GM10248 (cell line): ENCODE measurements around the gene ECE1.
"Not testable (repeated sequence)": the region's sequence is repeated elsewhere in the genome, so short reads cannot be mapped to it uniquely, and the experiment has no call there.

Experiments
- CTCF ChIA-PET: fragments of 300-600 bp; sonication (Branson Sonifier 250); formaldehyde crosslinking; extraction: SDS; loops from one replicate; lab custom pipeline; 2021; ENCODE audit warnings: antibody characterized with exemption; lab: Yijun Ruan, JAX
- POLR2A ChIA-PET: fragments of 350-650 bp; sonication (Branson Sonifier 250); formaldehyde crosslinking; extraction: SDS; loops from one replicate; lab custom pipeline; 2020; ENCODE audit warnings: antibody characterized with exemption; lab: Yijun Ruan, JAX
- DNase-seq: peaks from one replicate; pipeline ENCODE4 v3.0.0; 2012; ENCODE audit errors: extremely low spot score
- TF ChIP-seq, protein P1 (sequence below): IDR thresholded peaks from 2 replicates; pipeline ENCODE4 v1.5.1; 2012; ENCODE audit warnings: mild to moderate bottlenecking, low read depth; ENCODE audit errors: extremely low read depth, missing control alignments, control extremely low read depth

ECE1 gene

GRCh38 chr1:21198929-21199328 lies 91.3 kb downstream of the ECE1 start:
- TF ChIP-seq, protein P1, sequence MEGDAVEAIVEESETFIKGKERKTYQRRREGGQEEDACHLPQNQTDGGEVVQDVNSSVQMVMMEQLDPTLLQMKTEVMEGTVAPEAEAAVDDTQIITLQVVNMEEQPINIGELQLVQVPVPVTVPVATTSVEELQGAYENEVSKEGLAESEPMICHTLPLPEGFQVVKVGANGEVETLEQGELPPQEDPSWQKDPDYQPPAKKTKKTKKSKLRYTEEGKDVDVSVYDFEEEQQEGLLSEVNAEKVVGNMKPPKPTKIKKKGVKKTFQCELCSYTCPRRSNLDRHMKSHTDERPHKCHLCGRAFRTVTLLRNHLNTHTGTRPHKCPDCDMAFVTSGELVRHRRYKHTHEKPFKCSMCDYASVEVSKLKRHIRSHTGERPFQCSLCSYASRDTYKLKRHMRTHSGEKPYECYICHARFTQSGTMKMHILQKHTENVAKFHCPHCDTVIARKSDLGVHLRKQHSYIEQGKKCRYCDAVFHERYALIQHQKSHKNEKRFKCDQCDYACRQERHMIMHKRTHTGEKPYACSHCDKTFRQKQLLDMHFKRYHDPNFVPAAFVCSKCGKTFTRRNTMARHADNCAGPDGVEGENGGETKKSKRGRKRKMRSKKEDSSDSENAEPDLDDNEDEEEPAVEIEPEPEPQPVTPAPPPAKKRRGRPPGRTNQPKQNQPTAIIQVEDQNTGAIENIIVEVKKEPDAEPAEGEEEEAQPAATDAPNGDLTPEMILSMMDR: no peak
- CTCF ChIA-PET: interaction anchor here (0.9 to 1.0 kb wide), 2 partner anchors 33 to 502 kb away, joined by 3 to 5 read pairs; no protein-coding TSS in a partner anchor
- POLR2A ChIA-PET: no interaction called here

GRCh38 chr1:21192871-21193270 lies 97.4 kb downstream of the ECE1 start:
- TF ChIP-seq, protein P1: no peak
- ChIA-PET POLR2A (no interaction called here), CTCF (interaction anchor here (1.2 to 6.4 kb wide), 6 partner anchors 9 to 497 kb away, joined by 3 to 122 read pairs (median 12); no protein-coding TSS in a partner anchor)
- DNase-seq: no peak

More at GRCh38 chr1:21198929-21199328, 91.3 kb downstream of the ECE1 start:
- DNase-seq: no peak

DNA sequence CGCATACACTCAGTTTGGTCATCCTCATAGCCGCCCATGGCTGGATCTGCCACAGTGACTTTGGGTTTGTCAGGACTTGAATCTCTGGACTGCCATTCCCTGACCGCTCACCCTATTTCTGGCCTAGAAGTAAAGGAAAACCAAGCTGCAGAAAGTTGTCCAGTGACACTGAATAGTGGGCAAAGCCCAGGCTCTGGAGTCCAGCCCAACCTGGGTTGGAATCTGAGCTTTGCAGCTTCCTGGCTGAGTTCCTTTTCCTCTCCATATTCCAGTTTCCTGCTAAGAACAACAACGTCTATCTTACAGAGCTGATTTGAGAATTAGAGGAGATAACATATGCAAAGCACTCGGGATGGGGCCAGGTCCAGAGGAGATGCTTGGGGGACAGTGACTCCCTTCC lies 98.0 kb downstream of the ECE1 start:
- CTCF ChIA-PET: interaction anchor here (1.2 to 6.4 kb wide), 4 partner anchors 9 to 491 kb away, joined by 7 to 122 read pairs (median 22); no protein-coding TSS in a partner anchor
- TF ChIP-seq, protein P1: no peak
- POLR2A ChIA-PET: no interaction called here
- DNase-seq: no peak

GRCh38 chr1:21190771-21191170 lies 99.5 kb downstream of the ECE1 start:
- CTCF ChIA-PET: interaction anchor here (1.1 to 3.3 kb wide), 3 partner anchors 12 to 494 kb away, joined by 3 to 38 read pairs (median 4); no protein-coding TSS in a partner anchor
- DNase-seq: not testable (repeated sequence)
- POLR2A ChIA-PET: interaction anchor here (0.6 kb wide), 1 partner anchor 9 kb away, joined by 4 read pairs; no protein-coding TSS in a partner anchor

- POLR2A ChIA-PET: no interaction called here
- TF ChIP-seq, protein P1: no peak
- CTCF ChIA-PET: interaction anchor here (0.8 to 3.3 kb wide), 5 partner anchors 9 to 493 kb away, joined by 3 to 38 read pairs (median 4); no protein-coding TSS in a partner anchor
- DNase-seq: no peak
These were observed 100.3 kb downstream of the ECE1 start for GRCh38 chr1:21189906-21190500.

- DNase-seq: no peak
- TF ChIP-seq, protein P1: no peak
- ChIA-PET POLR2A (no interaction called here), CTCF (interaction anchor here (0.8 to 3.3 kb wide), 3 partner anchors 11 to 492 kb away, joined by 4 to 38 read pairs (median 4); no protein-coding TSS in a partner anchor)
These were observed 100.8 kb downstream of the ECE1 start for GRCh38 chr1:21189421-21189820.

DNA sequence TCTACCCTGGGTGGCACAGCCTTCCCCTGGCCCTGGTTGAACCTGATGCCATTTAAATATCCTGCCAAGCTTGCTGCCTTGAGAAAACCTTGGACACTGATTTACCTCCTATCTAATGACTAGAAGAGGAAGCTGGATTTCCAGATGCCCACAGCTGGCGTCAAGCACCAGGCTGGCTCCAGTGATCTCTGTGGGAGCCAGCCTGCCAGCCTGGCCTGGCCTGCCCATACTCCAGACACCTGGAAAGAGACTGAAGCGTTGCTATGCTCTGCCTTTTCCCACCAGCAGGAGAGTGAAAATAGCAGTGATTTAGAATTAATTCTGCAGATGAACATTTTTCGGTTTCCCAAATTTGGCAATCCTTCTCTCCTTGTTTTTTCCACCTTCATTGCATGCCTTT lies 102.0 kb downstream of the ECE1 start:
- CTCF ChIA-PET: interaction anchor here (0.6 to 1.4 kb wide), 4 partner anchors 10 to 82 kb away, joined by 3 to 4 read pairs (median 3); no protein-coding TSS in a partner anchor
- DNase-seq: no peak
- POLR2A ChIA-PET: no interaction called here
- TF ChIP-seq, protein P1: no peak
